Measurements from ENCODE around the gene RARB.

The RARB gene

GRCh38 chr3:25556447-25556846, 128.4 kb downstream of the RARB start:
- no peak for DNase-seq

GRCh38 chr3:25557694-25558093, 129.6 kb downstream of the RARB start:
- DNase-seq, result no peak

DNA sequence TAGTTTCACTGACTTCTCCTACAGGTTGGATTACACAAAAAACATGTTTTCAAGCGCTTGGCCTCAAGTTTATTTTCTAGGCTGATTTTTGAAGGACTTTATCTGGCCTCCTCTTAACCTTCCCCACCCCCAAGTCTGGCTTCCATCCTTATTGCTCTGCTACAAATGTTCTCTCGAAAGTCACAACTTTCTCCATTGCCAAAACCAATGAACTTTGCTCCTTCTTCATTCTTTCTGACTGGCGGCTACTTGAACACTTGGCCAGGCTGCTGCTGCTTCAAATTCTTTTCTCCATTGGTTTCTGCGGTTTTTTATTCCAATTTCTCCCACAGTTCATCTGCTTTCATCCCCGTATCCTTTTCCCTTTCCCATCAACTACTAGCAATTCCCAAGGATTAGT, 130.1 kb downstream of the RARB start:
- DNase-seq, result no peak

DNA sequence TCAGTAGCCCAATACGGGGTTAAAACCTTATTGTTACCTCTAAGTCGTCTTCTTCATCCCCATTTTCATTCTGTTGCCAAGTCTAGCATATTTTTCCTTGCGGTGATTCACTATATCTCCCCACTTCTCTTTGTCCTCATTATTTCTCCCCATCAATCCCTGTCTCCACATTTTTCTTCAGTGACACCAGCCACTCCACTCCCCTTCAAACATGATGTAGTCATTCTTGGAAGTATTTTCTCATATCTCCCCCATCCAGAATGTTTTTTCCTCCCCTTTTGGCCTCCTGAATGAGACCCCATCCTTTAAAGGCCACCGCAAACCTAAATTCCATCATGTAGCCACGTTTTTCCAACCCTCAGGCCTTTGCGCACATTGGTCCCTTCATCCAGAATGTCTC, 130.7 kb downstream of the RARB start:
- no peak for DNase-seq

- no peak for DNase-seq
Observed at GRCh38 chr3:25563601-25564000, 135.5 kb downstream of the RARB start.

DNA sequence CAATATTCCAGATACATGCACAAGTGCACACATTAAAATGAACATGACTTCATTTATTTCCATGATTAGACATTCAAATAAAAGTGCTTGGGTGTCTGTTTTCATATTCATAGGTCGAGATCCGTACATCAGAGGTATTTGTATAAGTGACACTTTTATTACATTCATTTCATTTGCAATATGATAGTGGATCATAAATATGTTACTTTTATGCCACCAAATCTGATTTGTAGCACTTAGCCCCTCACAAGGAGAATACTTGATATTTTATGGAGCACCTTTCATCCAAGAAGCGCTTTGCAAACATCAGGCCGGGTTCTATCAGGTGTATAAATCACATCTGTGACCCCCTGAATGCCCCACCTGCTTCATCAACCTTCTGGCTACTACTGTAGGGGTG, 136.0 kb downstream of the RARB start:
- DNase-seq, result no peak

DNA sequence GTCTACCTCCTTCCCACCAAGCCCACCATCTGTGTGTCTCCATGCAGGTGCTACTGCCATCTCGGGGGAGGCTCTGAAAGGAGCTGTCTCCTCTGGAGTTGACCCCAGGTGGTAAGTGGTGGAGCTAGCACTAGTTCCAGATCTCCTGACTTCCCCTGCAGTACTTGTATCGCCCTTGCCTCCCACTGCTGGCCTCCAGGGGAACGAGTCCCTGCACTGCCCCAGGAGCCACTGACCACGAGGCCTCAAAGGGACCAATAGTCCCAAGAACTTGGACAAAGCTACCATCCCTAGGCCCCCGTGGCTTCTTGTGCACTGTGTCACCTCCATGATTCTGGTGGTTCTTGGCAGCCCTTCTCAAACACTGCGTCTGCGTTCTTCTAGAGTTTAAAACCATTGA, 137.7 kb downstream of the RARB start:
- no peak for DNase-seq

DNA sequence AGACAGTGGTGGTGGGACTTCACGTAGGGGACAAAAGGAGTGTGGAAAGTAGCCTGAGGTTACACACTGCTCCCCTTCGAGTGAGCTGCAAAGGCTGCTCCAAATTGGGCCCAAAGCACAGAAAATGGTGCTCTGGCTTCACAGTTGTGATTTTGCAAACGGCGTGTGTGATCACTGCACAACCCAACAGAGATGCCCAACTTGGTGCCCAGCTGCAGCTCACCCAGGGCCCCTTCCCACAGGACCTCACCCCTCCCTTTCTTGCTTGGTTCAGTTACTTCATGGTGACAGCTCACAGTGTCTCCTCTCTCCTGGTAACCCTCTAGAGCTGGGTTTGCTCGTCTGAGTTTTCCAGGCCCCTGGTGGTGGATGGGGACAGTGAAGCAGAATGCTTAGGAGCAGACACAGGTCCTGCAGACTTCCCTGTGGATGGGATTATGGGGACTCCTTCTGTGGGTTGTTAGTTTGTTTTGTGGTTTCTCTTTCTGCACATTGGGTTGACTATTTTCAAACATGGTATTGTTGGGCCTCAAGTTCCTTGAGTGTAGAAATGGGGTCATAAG, 138.4 kb downstream of the RARB start:
- DNase-seq, result no peak

- no peak for DNase-seq
Observed at GRCh38 chr3:25567388-25567787, 139.3 kb downstream of the RARB start.

- DNase-seq, result no peak
Observed at GRCh38 chr3:25567806-25568524, 139.9 kb downstream of the RARB start.

DNA sequence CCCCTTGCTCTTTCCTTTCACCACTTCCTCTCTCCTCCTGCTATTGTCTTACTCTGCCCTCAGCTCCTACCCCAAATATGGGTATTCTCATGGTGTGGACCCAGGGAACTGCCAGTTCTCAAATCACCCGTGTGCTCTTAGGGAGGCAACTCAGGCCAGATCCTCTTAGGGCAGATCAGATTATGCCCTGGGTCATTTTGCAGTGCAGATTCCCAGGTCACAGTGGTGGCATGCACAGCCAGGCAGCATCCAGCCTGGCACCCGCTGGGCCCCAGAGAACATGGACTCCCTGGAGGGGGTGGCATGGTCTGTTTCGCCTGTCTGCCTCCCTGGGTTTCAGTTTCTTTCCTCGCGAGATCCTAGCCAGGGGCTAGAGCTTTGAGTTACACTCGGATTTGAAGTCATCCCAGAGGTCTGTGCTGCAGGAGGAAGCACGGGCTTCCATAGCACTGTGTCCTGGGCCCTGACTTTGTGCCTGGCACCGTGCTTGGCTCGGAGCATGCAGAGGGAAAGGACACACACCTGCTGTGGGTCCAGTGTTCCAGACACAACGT, 140.5 kb downstream of the RARB start:
- DNase-seq, result no peak

- no peak for DNase-seq
Observed at GRCh38 chr3:25571285-25571684, 143.2 kb downstream of the RARB start.

- DNase-seq, result no peak
Observed at GRCh38 chr3:25572336-25572735, 144.3 kb downstream of the RARB start.

GRCh38 chr3:25572919-25573385, 144.9 kb downstream of the RARB start:
- no peak for DNase-seq

GRCh38 chr3:25573386-25574171, 145.5 kb downstream of the RARB start:
- no peak for DNase-seq

DNA sequence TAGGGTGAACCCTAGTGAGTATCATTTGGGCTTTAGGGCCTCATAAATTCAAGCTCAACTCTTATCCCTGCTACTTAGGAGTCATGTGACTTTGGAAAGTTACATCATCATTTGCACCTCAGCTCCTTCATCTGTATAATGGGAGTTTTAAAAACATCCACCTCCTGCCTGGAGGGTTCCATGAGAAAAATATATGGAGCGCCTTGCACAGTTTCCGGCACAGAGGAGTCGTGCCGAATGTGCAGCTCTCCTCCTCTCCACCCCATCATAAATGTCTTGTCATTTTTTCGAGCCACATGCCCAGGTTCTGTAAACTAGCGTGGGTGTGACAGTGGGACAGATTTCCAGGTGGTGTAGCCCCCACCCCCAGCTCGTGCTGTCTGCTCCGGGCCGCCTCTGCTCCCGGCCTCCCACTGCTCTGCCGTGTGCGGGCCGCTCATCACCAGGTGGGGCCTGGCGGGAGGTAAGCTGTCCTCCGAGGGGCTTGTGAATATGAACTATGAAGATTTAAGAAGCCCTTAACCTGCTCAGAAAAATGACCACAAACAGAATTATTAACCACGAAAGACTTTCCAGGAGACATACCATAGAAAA, 146.2 kb downstream of the RARB start:
- no peak for DNase-seq

DNA sequence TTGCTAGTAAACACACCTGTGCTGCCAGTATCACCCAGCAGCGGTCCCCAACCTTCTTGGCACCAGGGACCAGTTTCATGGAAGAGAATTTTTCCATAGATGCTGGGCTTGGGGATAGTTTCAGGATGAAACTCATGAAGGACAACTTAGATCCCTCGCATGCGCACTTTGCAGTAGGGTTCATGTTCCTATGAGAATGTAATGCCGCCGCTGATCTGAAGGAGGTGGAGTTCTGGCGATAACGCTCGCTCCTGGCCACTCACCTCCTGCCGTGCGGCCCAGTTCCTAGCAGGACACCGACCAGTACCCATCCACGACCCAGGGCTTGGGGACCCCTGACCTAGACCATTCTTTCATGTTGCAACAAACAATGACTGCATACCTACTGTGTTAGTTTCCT, 146.9 kb downstream of the RARB start:
- DNase-seq, result no peak

DNA sequence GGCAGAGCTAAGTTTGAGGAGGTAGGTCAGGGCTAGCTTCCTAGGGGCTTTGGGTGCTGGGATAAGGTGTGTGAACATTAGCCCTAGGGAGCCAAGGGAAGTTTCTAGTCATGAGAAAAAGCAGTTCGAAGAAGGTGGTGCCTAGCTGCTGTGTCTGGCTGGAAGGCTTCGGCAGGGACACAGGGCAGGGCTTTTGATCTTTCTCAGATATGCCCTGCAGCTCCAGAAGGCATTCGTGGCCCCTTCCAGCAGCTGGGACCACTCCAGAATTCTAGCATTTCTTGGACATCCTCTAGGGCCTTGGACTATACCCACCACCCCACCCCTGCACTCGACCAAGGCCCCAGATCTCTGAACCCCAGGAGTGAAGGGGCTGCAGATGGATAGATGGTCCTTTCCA, 148.1 kb downstream of the RARB start:
- no peak for DNase-seq

DNA sequence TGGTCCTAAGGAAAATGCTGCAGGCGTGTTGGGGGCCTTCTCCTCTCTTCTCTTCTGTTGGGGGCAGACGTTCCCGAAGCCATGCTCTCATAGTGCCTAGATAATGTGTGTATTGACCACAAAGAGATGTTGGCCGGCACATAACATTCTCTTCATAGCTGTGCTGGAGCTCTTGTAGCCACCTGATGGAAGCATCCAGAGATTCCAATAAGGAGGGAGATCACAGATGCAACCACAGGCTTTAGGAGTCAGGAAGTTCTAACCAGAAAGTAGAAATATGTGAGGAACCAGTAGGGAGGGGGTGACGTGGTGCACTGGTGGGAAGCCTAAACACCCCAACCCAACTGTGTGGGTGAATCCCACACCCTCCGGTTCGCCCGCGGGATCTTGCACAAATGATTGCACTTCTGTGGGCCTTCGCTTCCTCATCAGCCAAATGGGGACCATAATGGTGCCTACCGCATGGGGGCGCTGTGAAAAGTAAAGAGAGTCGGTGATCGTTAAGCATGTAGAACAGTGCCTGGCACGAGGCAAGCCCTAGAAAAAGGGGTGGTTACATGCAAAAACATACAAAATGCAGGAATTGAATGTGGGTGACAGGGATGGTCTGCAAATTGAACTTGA, 148.9 kb downstream of the RARB start:
- no peak for DNase-seq

- DNase-seq, result no peak
Observed at GRCh38 chr3:25578059-25578458, 150.0 kb downstream of the RARB start.

DNA sequence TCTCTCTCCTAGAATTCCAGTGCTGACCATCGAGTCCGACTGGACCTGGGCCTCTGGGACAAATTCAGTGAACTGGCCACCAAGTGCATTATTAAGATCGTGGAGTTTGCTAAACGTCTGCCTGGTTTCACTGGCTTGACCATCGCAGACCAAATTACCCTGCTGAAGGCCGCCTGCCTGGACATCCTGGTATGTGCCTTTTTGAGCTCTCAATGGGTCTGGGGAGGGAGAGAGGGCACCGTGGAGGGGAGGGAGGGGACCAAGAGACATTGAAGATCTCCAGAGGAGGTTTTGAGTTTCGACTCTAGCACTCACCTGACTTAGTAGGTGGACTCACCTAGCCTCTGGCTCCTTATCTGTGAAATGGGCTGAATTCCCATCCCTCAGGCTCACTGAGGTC, 152.5 kb downstream of the RARB start:
- no peak for DNase-seq

GRCh38 chr3:25581335-25581734, 153.3 kb downstream of the RARB start:
- DNase-seq, result no peak

DNA sequence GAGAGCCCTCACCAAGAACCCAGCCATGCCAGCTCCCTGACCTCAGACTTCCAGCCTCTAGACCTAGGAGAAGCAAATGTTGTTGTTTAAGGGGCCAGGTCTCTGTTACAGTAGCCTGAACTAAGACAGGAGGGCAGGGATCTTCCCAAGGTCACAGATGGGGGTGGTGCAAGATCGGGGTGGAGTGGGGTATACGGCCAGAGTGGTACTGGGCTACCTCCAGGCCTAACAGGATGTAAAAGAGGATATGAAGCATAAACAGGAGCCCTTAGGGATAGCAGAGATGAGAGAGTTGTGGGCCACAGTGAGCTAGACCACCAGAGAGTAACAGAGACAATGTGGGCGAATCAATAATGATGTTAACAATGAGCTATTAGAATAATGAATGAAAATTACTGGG, 153.8 kb downstream of the RARB start:
- DNase-seq, result no peak

Data from stimulated activated CD4-positive, alpha-beta T cell treated with anti-CD3 and anti-CD28 coated beads, Interleukin-12 subunit alpha, Interleukin-12 subunit beta, amount 100 ng/mL, for 4 hours (primary cell).